HG03558 (cell line): ENCODE measurements around the gene ITGA3.
"Not testable (repeated sequence)": the region's sequence is repeated elsewhere in the genome, so short reads cannot be mapped to it uniquely, and the experiment has no call there.

Experiments used
- ATAC-seq: cut with Tn5 transposase; IDR thresholded peaks from one replicate; pipeline ENCODE4 v1.9.1; 2021; ENCODE audit warnings: moderate number of reproducible peaks; ENCODE audit not compliant: unreplicated experiment; ENCODE audit errors: extremely low read depth

ITGA3 gene

DNA sequence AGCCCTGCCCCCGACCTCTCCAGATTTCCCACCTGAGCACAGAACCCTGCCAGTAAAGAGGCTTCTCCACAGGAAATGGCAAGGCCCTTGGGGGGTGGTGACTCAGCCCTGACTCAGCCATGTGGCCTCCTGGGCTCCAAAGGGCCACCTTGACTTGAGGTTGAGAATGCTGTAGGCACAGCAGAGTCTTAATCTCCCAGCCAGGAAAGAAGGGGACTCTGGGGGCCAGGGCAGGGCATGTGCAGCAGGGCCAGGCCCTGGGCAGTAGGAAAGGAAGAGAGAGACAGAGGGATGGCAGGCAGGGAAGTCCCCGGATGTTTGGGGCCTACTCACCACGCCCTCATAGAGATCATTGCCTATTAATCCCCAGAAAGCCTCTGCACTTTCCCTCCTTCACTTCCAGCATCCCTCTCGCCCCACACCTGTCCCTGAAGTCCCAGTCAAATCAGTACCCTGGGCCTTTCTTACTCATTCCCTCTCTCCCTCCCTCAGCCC is 4.8 kb upstream of the ITGA3 start:
- ATAC-seq = no peak

DNA sequence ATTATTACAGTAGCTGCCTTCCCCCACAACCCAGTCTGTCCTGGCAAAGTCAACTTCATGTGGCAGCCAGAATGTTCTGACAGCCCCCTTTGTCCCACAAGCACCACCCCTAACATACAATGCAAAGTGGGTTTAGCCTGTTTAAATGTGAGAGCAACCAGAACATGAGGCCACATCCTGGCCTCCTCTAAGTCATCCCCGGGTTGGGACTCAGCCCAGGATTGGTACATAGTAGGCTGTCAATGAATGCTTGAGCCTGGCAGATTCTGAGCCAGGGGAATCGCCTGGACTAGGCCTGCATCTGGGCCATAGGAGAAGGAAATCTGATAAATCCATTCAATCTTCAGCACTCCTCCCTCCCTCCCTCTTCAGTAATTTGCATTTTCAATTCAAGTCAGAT is 4.3 kb upstream of the ITGA3 start:
- no peak for ATAC-seq

DNA sequence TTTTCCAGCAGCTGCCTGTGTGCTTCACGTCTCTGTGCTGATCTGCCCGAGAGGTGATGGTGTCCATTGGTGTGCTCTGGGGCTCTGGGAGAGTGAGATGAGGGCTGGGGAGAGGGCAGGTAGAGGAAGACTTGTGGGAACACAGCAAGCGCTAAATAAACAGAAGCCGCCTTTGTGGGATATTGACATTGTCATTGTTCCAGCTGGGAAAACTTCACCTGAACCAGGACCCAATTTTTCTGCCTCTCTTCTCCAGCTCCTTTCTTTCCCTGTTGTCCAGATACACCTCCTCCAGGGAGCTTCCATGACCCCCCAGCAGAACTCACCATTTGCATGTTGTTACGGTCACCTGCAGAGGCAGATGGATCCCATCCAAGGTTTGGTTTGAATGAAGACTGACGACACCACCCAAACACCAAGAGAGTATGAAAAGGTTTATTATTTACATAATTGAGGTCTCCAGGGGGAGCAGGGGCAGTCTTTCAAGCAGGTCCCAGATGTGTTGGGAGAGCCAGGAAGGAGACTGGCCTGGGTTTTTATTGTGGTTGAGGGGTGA is 3.6 kb upstream of the ITGA3 start:
- no peak for ATAC-seq

DNA sequence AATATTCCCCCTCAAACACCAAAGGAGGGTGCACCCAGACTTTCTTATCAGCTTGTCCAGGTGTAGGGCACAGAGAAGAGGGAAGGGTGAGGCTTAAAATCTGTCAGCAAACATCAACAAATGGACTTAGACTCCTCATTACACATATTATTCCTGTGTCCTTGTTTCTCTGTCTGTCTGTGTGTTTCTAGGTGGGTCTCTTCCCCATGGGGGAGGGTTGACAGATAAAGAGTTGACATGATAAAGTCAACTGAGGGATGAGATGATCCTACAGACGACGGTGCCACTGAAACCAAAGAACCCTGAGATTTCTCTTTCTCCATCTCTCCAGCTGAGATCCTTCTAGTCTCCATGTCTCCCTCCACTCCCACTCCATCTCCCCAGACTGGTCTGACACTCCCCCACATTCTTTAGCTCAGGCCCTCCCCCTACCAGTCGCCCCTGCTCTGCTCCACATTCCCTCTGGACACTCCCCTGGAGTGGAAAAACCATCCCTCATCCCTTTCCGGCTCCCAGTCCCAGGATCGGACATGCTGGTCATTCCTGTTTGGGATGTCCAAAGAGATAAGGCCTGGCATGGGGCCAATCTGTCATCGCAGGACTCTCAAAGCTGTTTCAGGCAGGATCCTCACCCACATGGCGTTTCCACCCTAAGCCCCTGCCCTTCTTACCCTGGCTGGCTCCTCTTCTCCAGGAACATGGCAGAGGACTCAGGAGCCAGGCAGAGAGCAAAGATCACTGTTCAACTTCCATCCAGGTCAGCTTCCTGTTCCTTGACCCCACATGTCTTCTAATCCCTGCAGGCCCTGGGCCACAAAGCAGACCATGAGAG is 2.9 kb upstream of the ITGA3 start:
- no peak for ATAC-seq

DNA sequence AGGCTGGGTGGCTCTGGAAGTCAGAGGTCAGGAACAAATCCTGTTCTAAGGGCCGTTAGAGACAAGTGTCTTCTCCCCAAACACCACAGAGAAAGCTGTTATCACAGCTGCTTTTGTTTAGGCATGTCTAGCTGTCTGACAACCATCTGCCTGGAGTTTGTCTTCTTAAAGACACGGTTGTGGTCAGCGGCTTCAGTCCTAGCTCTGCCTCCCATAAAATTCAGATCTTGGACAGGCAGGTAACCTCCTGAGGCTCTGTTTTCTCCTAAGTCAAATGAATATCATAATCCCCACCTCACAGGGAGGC is 2.3 kb upstream of the ITGA3 start:
- no peak for ATAC-seq

DNA sequence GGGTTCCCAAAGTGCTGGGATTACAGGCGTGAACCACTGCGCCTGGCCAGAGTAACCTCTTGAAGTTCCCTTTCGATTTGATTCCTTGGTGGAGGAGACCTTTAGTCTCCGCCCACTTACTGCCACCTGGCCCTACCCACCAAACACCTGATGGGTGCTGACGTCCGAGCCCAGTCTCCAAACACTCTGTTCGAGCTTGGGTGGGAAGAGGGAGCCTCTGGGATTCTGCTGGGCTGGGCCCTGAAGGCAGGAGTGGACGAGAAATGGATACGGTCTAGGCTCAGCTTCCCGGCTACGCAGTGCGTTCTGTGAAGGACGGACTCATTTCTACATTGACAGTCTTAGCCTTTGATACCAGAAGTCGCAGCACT is 870 bp upstream of the ITGA3 start:
- no peak for ATAC-seq

DNA sequence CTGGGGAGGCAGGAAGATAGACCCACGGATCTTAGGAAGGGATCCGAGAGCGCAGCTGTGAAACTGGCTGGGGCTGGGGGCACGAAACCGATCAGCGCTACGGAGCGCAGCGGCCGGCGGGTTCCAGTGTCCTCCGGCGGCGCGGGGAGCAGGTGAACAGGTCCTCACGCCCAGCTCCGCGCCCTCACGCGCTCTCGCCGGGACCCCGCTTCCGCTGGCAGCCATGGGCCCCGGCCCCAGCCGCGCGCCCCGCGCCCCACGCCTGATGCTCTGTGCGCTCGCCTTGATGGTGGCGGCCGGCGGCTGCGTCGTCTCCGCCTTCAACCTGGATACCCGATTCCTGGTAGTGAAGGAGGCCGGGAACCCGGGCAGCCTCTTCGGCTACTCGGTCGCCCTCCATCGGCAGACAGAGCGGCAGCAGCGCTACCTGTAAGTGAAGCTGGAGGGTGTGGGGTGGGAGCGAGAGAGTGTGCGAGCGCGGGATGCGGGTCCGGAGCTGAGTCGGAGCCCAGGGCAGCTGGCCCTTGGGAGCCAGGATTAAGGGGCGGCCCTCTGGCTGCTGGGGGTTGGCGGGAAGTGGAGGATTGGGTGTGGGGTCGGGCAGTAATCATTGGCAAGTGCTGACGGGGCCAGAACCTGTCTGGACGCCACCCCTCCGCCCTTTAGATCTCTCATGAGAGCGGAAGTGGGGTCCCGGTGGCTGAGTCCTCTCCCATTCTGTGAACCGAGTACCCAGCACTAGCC is 479 bp downstream of the ITGA3 start:
- no peak for ATAC-seq

DNA sequence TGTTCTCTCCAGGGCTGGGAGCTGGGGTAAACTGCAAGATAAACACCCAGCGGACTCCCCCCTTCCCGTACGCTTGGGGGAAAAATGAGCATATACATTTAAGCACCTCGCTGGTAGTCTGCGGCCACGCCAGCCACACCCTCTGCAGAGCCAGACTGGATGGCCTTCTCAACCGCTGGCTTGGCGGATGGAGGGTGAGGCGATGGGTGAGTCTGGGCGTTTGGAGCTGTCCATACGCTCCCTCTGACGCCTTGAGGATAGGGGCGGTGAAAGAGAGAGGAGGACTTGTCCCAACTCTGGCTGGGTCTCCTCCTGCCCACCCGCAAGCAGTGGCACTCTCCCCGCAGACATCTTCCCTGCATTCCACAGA is 1.0 kb downstream of the ITGA3 start:
- ATAC-seq = no peak

DNA sequence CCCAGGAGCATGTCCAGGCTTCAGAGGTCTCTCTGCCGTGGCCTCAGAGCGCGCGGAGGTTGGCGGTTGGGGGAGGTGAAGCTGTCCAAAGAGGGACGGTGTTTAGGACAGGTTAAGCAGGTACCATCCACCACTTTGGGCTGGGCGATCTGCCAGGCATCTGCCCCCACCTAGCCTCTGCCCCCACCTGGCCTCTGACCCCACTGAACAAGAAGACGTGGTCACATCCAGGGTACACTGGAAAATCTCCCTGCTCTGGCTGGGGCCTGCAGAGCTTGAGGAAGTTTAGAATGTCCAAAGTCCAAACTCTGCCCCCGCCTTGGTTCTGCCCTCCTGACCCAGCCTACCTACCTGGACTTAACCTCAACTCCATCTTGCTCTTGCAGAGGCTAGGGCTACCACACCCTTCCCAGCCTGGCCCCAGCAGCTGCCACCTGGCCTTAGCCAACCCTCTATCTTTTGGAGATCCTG is 1.6 kb downstream of the ITGA3 start:
- no peak for ATAC-seq

DNA sequence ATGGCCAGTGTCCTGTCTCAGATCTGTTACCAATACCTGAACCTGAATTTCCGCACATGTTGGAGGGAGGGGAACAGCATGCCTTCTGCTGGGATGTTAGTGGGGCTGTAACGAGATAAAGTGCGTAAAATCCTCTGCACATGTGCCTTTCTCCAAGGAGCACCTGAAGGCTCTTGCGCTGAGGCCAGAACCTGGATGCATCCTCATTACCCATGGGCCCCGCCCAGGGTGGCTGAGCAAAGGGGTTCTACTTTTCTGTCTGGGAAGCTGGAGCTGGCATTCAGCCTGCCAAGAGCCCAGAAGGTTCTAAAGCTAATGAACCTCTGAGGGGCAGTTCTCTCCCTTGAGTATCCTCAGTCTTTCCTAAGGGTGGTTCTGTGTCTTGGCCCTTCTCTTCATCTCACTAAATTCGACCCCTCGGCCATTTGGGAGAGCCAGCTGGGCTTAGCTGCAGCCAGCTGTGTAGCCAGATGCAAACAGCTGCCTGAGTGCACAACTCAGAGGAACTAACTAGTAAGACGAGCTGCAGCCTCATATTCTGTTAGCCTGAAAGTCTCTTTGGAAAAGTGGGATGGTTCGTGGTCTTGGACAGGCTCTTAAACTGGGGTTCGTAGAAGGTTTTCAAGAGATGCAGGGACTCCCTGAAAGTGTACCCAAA is 2.5 kb downstream of the ITGA3 start:
- no peak for ATAC-seq

DNA sequence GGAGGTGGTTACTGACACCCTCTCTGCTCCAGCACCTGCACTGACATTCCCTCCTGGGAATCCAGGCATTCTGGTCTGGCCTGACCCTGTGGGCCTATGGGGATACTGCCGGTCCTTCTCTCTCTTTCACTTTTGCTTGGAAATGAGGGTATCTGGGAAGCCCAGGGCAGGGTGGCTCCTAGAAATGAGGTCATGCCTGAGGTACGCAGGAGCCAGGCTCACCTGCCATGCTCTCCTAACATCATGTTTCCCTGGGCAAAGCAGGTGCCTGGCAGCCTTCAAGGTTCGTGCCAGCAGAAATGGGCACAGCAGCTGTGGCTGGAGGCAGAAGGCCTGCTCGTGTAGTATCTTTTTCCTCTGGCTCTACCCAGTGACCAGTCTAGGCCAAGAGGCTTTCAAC is 3.3 kb downstream of the ITGA3 start:
- ATAC-seq = no peak

DNA sequence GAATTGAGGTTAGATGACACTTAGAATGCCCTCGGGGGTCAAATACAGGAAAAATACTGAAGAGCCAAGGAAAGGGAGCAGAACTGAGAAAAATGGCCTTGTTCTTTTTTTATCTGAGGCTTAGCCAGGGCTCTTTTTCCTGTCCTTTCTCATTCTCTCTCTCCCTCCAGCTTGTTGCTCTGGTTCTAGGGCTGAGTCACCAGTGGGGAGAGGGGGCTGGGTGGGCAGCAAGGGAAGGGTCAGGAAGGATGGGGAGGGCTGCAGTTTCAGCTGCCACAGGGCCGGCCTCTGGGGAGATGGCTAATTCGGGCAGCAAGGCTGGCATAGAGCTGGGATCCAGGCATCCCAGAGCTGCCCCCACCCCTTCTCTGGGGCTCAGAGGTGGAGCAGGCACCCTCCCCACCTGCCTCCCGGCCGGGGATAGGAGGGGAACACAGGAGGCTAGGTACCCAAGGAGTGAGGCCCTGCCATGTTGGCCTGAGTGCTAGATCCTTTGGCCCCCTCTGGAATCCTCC is 3.9 kb downstream of the ITGA3 start:
- no peak for ATAC-seq

DNA sequence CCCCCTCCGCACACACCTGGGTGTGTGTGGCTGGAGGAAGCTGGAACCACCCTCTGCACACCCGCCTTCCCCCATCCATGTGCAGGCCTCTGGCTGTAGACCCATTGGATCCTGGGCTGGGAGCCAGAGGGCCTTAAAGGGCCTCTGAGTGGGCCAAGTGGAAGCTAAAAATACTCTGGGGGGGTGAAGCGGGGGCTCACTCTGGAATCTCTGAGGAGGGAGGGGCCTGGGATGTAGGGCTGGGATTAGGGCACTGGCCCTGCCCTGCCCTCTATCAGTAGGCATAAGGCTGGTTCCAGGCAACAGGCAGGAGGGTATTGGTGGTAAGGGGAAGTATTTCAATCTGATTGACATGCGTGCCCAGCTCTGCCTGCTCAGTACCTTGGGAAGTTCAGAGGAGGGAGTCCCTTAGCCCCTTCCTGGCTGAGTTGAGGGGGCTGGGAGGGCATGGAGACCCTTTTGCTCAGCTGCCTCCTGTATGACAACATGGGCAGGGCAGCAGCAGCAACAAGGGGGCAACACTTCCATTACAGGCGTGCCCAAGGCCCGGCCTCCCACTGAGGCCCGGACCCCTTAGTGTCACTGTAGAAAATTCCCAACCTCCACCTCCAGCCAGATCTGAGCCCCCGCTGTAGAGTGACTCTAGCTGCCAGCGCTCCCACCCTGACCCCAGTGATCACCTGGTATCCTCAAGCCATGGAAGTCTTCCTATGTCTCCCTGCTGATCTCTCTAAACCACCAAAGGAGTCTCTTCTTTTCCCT is 5.2 kb downstream of the ITGA3 start:
- no peak for ATAC-seq

DNA sequence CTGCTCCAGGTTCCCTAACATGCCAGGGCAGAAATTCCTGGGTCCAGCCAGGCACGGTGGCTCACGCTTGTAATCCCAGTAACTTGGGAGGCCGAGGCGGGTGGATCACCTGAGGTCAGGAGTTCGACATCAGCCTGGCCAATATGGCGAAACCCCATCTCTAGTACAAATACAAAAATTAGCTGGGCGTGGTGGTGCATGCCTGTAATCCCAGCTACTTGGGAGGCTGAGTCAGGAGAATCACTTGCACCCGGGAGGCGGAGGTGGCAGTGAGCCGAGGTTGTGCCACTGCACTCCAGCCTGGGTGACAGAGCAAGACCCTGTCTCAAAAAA is 5.8 kb downstream of the ITGA3 start:
- not testable (repeated sequence) for ATAC-seq

DNA sequence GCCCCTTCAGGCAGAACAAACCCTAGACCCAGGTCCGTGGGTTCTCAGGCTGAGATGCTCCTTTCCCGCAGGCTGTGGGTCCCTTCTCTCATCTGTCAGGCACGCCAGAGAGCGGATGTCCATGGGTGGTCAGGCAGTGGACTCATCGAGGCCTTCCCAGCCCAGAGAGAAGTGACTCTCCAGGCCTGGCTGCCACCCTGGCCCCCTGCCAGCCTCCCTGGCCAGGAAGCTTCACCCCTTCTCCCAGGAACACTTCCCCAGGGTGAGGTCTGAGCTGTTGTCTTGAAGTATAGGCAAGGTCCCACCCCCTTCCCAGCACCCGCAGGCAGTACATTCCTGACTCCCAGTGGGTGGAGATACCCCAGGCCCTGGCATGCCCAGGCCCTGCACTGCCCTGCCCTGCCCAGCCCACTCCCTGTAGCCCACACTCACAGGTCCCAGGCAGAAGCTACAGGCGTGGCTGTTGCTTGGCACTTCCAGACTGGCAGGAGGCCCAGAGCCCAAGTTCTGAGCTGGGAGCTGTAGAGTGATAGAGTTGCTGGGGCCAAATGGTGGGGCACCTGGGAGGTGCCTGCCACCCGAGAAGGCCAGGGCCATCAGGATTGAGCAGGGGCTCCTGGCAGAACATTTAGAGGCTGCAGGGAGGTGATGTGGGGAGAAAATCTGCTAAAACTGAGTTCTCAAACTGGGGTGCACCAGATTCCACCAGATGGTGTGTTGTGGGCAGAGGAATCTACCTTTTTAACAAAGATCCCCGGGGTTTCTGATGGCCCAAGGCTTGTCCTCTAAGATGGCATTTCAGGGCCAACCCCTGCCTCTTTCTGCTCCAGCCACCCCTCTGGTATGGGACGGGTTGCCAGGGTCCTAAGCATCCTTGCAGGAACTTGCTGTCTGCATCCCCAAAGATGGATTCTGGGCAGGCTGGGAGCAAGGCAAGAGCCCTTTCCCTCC is 6.7 kb downstream of the ITGA3 start:
- no peak for ATAC-seq

DNA sequence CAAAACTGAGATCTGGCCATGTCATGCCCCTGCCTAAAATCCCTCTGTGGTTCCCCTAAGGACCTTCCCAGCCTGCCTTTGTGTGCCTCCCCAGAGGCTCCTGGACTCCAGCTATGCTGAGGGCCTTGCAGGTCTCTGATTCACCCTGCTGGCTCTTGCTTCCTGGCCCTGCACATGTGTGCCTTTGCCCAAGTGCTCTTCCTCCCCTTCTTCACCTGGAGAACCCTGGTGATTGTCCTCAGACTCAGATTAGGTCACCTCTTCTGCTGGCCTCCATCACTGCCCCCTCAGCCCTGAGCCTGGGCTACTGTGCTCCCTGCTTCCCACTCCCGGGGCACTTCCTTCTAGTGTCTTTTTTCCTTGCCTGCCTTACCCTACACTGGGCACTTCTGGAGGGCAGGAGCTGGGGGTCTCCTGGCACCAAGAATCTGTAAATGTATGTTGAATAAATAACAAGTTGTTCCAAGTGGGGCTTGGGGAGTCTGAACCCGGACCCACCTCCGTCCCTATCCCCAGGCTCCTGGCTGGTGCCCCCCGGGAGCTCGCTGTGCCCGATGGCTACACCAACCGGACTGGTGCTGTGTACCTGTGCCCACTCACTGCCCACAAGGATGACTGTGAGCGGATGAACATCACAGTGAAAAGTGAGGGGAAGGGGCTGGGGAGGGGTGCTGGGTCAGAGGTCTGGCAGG is 7.8 kb downstream of the ITGA3 start:
- no peak for ATAC-seq

DNA sequence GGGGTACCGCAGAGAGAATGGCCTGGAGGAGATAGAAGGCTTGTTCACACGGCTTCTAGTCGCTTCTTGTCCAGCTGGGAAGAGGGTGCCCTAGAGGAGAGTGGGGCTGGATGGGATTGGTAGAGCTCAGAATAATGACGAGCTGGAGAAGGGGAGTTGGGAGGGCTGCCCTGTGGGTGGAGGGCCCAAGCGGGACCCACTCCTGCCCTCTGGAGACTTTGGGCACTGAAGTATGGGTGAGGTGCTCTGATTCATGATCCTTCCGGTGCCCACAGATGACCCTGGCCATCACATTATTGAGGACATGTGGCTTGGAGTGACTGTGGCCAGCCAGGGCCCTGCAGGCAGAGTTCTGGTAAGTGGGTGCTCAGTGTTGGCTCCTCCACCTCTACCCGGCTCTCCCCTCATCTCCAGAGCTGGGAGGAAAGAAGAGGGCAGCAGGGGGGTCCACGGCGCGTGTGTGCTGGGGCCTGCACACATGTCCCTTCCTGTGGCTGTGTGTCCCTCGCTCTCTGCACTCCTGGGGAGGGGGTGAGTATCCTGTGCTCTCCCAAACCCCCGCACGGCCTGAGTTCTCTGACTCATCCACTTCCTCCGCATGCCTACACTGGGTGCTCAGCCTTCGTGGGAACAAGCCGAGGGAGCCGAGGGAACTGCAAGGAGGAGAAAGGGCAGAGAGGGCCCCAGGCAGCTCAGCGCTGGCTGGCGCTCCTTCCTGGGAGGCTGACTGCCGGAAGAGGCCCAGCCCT is 8.5 kb downstream of the ITGA3 start:
- ATAC-seq = no peak

DNA sequence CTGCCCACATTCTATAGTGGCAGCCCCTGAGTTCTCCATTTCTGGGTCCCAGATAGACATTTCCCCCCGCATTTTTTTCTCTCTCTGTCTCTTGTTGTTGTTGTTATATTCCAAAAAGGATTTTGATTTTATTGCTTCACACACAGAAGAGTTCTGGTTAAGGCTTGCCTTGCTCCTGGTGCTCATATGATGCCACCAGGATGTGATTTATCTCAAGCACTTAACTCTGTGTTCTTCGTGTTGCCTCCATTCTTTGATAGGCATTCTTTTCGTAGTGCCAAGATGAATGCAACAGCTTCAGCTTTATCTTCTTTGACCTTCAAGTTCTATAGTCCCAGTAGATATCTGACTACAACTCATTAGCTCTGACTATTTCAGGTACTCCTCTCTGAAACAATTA is 9.1 kb downstream of the ITGA3 start:
- no peak for ATAC-seq
